Measurements from ENCODE around the gene DNAJB12.
"Not testable (repeated sequence)": the region's sequence is repeated elsewhere in the genome, so short reads cannot be mapped to it uniquely, and the experiment has no call there.

GRCh38 chr10:72307711-72308110, 47.0 kb downstream of the DNAJB12 start:
- not testable (repeated sequence) for TF ChIP-seq CTCF (optimal IDR thresholded peaks at IDR 0.05 in 1 of 3, IDR thresholded peaks at IDR 0.05 in 1 of 3, conservative IDR thresholded peaks at IDR 0.05 in 1 of 3; ENCODE audit: extremely low read depth in 1 of 3, insufficient read depth in 2 of 3, low read length in 3 of 3); EZH2 (IDR thresholded peaks at IDR 0.05; ENCODE audit: low read length)

Measured in keratinocyte (primary cell).